EH (cell line): ENCODE data around the gene FASTKD2.

Source experiments
- DNase-seq: peaks from one replicate; pipeline ENCODE4 v3.0.0-alpha.2; 2015; ENCODE audit warnings: low read depth

FASTKD2 gene

DNA sequence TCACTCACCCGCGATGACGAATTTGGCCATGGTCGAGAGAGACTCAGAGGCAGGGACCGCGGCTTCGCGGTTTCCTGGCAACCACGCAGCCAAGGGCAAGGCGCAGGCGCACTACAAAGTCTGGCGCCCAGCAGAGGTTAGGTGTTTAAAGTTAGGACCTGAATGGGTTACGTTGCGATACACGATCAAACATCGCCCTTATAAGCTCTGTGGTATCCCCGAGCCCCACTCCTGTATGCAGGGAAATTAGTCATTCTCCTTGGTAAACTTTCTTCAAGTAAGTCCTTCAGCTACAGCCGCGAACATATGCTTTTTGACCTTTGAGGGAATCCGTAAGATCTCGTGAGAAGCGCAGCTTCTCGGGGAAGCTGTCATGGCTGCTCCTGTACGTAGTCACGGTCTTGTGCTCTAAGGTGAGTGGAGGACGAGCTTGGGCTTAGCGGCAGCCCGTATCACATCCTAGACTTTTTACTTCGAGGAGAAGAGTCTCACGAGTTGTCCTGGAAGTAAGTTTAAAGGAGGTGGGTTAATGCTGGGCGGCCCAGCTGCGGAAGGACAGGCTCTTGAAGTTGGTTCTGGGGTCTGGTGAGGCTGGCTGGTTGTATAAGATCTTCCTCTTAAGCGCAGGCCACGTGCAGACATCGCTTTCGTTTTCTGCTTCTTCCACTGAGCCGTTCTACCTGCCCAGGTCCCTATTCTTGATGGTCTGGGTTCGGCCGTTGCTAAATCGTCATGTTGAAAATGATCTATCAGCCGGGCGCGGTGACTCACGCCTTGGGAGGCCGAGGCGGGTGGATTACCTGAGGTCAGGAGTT lies at the start of gene FASTKD2, which contains the start of gene MDH1B:
FASTKD2 (plus strand) TSS at position 365 of the 815 bp plus-strand sequence. CDS start 1,088 bp downstream, outside the sequence.
MDH1B (minus strand) TSS at position 87 of the 815 bp plus-strand sequence; CDS start at position 30, 57 bp downstream.
- peak; percentile 95 for DNase-seq

DNA sequence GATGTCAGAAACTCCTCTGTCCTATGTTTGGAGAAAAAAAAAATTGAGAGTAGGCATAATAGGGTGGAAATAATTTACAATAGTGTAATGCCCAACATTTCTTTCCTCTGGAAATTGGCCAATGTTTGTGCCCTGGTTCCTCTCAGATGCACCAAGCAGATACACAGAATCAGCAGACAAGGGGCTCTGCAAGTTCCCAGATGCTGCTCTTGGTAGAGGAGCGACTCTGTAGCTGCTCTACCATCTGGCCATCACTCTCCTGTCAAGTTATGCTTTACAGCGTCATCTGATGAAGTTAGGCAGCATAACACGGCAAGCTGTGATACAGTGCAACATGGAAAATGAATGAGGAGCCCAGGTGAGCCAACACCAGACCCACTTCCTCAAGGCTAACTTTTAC lies 48.8 kb upstream of the FASTKD2 start:
- DNase-seq = no peak

DNA sequence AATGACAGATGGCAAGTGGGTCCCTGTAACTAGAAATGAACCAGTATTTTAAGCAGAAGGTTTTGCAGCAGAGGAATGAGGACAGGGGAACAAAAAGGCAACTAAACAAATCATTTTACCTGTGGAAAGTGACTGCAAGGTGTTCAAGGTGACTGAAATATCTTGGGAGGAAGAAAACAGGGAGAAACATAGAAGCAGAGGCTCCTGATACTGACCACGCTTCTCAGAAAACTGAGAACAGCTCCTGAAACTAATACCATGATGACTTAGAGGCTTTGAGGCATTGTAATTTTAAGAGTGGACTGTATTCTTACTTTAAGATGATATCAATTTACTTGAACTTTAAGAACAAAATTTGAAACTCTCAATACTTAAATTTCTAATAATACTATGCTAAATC lies 47.1 kb upstream of the FASTKD2 start, which contains the start of gene DYTN:
DYTN (minus strand) TSS at position 101 of the 400 bp plus-strand sequence. CDS start 117 bp downstream, outside the sequence.
- DNase-seq = no peak

DNA sequence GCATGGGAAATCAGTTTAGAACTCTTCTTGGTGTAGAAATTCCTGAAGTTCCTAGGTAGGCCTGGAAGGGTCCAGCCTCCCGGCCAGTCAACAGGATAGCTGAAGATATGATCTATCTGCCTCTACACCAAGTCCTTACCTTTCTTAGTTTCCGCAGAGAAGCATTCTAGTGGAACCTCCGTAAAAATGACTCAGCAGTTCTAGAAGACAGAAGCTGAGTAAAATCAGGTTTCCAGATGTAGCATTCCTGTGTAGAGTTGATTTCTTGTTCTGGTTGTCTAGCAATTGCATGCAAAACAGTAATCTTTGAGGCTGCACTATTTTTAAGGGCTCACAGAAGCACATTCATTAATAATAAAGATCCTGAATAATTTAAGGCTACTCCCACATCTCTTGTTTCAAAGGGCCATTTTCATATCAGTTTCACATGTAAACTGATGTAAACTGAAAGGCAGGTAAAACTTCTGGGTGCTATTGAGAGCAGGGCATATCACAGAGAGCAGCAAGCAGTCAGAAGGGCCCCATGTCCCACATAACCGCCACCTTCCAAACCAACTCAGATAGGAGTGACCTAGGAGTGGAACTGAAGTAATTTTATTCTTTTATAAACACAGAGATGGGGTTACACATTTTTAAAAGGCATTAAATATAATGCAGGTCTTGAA lies 44.0 kb upstream of the FASTKD2 start:
- DNase-seq = no peak

DNA sequence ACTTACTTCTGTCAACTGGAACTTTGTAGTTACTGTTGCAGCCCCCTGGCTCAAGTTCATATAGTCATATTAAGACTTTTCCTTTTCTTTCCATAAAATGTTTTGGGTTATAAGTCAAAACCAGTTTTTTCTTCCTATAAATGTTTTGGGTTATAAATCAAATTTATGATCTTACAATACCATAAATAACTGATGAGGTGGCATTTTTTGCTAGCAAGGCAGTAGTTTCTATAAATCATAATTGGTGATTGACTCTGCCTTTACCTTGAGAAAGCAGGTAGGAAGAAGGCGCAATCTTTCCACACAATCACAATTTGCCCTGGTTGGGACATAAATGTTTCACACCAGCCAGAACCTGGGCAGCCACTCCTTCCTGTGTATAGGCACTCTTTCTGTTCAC lies 42.1 kb upstream of the FASTKD2 start:
- no peak for DNase-seq

DNA sequence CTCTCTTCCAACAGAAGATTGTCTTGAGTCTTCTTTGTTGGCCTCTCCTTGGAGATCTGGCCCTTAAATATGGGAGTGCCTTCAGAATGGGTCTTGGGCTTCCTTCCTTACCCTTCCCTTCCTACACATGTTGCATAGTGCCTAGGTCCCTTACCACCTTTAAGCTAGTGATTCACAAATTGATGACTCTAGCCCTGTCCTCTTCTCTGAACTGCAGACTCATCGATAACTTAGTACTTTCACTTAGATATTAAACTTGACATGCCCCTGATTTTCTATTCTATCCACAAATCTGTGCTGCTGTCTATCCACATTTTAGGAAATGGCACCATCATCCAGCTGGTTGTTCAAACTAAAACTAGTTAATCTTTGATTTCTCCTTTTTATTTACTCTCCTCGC lies 38.1 kb upstream of the FASTKD2 start:
- no peak for DNase-seq

DNA sequence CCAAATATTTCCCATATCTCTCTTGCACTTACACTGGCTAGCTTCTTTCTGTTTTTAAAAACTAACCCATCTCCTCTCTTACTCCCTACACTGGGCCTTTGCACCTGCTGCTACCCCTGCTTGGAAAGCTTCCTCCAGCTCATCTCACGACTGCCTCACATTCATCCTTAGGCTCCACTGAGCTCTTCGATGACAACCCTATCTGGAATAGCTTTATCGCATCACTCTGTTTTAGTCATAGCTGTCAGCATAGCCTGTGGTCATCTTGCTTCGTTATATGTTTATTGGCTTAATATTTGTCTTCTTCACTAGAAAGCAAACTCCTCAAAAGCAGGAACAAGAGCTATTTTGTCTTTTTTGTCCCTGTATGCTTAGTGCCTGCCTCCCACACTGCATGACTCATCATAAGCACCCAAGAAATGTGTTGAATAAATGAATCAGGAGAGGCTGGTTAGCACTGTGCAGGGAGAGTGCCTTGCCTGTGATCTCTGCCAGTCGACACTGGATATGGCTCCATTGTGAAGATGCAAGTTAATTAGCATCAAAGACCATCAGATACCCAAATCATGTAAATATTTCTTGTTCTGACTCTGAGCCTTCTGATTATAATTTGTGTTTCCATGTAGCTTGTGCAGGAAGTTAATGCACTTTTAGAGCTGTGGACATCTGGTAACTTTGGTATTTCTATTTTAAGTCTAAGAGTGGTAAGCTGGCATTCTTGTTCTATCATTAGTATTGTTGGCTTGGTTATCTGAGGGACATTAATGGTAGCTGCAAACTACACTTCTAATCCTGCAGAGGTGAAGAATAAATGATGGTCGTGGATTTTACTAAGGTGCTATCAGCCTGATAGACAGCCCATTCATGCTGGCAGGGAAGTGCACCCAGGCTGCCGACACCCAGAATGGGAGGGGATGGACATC lies 36.9 kb upstream of the FASTKD2 start:
- DNase-seq = peak; percentile 20

DNA sequence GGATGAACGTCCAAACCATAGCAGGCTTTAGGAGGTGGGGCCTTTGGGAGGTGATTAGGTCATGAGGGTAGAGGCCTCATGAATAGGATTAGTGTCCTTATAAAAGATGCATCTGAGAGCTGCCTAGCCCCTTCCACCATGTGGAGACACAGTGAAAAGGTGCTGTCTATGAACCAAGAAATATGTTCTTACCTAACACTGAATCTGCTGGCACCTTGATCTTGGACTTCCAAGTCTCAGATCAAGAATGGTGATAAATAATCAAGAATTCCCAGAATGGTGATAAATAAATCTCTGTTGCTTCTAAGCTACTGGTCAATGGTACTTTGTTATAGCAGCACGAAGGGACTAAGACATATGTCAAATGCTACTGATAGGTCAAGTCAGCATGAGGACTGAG lies 32.1 kb upstream of the FASTKD2 start:
- no peak for DNase-seq

DNA sequence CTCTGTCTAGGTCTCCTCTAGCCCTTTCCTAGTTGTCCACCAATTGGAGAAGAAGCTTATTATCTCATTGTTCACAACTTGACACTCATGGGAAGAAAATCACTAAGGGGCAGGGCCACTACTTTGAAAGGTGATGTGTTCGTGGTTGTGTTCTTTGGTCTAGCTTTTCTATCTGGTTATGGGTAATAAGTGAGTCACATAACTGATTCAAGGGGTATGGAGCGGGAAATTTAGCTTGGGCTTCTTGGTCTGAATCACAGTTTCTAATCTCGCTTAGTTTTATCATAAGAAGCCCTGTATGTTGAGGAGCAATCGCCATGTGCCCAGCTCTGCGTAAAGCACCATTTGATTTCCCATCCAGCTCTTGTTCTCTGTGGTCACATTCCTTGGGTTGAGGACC lies 28.5 kb upstream of the FASTKD2 start:
- no peak for DNase-seq

DNA sequence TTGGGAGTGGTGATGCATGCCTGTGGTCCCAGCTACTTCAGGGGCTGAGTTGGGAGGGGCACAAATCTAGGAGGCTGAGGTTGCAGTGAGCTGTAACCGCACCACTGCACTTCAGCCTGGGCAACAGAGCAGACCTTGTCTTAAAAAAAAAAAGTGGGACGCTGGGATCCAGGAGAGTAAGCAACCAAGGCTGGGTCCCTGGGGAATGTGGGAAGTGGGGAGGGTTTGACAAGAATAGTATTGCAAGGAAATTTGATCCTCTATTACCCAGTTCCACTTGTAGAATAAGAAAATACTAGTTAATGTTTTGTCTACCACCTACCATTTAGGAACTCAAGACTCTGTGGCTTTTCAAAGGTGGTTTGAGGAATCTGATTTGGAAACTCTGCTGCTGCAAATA lies 26.1 kb upstream of the FASTKD2 start:
- DNase-seq = no peak

DNA sequence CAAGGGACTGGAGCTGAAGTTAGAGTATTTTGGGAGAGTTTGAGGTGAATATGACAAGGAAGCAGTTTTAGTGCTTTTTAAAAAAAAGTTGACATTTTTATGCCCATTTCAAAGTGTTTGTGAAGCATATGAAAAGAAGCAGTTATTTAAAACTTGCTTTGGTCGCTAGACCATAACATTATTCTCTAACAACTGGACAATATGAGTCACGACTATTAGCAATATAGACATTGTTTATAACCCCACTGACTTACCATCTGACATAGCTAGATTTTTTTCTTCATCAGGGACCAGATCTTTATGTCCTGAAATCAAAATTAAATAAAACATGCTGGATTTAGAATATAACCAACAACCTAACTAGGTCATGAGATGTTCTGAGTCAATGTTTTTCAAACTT lies 24.6 kb upstream of the FASTKD2 start:
- DNase-seq = no peak

DNA sequence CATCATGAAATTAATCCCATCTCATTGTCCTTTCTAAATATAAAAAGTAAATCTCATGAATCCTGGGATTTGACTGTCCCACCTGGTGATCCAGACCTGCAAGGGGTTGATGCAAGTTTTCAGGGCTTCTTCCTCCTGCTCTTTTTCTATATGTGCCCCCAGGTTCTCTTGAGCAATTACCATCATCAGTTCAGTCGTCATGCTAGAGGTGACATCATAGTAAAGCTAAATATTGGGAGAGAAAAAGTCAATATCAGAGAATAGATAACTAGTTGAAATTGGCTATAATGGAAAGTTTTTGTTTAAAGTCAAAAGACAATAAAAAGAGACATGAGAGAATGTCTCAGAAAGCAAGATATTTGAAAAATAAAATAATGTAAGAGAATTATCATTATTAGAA lies 8.6 kb upstream of the FASTKD2 start:
- no peak for DNase-seq

DNA sequence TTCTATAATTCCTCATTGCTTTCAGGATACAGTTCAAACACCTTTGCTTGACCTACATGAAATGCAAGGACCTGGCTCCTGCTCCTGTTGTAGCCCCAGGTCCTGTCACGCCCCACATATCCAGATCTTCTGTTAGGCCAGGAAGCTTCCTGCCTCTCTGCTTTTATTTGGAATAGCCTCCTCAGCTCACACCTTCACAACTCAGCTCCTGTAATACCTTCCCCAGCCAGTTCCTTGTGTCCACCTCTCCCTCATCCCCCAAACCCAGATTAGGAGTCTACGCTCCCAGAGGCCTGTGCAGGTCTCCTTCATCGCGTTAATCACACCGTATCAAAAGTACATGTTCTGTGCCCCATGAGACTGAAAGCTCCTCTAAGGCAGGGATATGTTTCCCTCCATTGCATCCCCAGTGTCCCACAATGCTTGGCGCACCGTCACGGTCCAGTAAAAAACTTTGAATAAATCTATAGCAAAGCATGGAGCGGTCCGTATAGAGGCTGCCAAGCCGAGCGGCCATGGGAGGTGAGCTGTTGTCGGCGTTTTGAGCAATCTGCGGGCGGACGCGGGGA lies 649 bp upstream of the FASTKD2 start:
- no peak for DNase-seq

DNA sequence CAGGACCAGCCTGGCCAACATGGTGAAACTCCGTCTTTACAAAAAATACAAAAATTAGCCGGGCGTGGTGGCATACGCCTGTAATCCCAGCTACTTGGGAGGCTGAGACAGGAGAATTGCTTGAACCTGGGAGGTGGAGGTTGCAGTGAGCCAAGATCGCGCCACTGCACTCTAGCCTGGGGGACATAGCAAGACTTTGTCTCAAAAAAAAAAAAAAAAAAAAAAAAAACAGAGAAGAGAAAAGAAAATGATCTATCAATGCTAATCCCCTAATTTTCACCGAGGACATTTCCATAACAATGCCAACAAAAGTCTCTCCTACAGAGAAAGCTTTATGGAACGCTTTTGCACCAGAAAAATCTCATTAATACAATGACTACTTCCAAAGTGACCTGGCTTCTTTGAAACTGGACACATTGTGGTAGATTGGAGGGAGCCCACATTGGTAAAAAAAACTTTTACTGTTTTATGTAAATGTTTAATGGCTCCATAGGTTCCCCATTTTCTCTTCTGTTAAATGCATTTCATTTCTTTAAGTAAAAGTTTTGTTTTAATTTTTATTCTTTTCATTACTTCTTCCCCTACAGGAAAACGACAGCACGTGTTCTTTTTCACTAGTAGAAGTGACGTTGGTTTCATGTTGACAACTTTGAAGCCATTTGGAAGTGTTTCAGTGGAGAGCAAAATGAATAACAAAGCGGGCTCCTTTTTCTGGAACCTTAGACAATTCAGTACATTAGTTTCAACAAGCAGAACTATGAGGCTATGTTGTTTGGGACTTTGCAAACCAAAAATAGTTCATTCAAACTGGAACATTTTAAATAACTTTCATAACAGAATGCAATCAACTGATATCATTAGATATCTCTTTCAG lies 888 bp downstream of the FASTKD2 start:
- no peak for DNase-seq

DNA sequence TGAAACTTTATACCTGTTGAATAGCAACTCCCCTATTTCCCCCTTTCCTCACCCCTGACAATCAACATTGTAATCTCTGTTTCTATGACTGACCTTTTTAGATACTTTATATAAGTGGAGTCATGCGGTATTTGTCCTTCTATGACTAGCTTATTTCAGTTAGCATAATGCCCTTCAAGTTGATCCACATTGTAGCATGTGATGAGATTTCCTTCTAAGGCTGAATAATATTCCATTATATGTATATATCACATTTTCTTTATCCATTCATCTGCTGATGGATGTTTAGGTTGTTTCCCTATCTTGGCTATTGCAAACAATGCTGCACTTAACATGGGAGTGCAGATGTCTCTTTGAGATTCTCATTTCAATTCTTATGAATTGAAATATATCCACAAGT lies 9.5 kb downstream of the FASTKD2 start:
- DNase-seq = no peak

DNA sequence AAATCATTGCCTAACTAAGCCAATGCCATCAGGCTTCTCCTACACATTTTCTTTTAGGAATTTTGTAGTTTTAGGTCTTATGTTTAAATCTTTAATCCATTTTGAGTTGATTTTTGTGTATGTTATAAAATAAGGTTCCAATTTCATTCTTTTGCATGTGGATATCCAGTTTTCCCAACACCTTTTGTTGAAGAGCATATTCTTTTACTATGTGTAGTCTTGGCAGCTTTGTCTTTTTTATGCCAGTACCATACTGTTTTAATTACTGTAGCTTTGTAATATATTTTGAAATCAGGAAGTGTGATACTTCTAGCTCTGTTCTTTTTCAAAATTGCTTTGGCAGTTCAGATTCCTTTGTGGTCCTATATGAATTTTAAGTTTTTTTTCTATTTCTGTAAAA lies 11.0 kb downstream of the FASTKD2 start:
- no peak for DNase-seq

DNA sequence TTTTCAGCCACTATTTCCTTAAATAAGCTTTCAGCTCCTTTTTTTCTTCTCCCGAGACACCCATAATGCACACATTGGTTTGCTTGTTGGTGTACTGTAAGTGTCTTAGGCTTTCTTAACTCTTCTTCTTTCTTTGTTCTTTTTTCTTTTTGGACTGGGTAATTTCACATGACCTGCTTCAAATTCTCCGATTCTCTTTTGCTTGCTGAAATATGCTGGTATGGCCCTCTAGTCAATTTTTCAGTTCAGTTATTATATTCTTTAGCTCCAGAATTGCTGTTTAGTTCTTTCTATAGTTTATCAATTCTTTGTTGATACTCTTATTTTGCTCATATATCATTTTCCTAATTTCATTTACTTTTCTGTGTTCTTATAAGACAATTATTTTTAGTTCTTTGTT lies 15.3 kb downstream of the FASTKD2 start:
- DNase-seq = no peak

DNA sequence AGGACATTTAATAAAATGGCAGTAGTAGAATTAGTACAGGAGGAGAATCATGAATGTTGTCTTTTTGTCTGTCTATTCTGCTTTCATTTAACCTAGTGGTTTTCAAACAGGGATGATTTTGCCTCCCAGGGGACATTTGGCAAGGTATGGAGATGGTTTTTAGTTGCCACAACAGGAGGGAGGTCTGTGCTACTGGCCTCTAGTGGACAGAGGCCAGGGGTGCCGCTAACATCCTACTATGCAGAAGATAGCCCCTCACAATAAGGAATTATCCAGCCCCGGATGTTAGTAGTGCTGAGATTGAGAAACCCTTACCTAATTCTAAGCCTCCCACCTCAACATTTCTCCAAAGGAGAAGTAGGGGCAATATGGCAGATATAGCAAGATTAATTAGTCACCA lies 18.3 kb downstream of the FASTKD2 start:
- peak; percentile 11 for DNase-seq

DNA sequence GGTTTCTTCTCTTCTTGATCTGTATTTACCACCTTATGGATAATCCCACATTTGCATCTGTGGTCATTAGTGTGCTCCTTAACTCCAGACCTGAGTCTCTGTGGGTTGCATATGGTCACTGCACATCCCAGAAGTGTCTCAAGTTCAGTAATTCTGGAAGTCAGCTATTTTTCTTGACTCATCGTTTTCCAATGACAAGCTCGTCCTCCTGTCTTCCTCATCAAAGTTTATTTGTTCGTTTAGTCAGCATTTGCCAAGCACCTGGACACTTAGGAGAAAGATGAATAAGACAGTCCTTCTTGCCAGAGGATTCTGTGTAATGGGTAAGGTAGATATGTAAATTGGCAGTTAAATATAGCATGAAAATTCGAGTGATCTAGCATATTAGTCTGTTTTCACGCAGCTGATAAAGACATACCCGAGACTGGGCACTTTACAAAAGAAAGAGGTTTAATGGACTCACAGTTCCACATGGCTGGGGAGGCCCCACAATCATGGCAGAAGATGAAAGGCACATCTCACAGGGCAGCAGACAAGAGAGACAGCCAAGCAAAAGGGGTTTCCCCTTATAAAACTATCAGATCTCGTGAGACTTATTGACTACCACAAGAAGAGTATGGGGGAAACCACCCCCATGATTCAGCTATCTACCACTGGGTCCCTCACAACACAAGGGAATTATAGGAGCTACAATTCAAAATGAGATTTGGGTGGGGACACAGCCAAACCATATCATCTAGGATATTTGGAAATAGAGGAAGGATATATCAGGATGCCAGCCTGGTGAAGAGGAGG lies 19.4 kb downstream of the FASTKD2 start:
- no peak for DNase-seq

DNA sequence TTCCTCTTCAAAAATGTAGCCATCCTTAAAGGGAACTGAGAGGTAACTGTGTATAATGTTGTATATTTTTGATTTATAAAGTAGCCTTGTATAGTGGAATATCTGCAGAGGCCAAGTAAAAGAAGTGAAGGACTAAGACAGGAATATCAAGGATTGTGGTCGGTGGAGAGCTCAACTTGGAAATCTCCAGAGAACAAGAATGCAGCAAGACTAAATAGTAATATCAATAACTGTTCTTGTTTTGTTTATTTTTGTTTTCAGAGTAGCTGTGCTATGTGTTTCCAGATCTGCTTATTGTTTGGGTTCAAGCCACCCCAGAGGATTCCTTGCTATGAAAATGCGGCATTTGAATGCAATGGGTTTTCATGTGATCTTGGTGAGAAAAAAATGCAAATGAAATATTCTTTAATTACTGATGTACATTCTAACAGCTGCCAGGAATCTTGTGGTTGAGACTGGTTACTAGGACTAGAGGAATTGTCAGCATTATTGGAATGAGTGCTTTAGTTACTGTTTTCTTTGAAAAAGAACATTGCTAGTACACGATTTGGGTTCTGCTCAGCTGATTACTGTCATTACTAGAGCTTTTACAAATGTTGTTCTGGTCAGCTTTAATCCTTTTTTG lies 25.0 kb downstream of the FASTKD2 start:
- DNase-seq = peak; percentile 53
